OCI-LY3 (cell line): ENCODE results near the gene PYGB.

ENCODE experiments used
- EZH2phosphoT487 ChIP-seq: fragments of 200-600 bp; shearing (Covaris generic); IDR thresholded peaks from 2 replicates; pipeline ENCODE4 v1.6.1; 2018; ENCODE audit warnings: antibody characterized with exemption, mixed run types, low read depth
- TF ChIP-seq, protein P1 (sequence below): fragments of 200-600, 300-600 bp; sonication (generic); IDR thresholded peaks from 2 replicates; pipeline ENCODE4 v1.5.1; 2014; ENCODE audit warnings: antibody characterized with exemption, low read length, low read depth

DNA sequence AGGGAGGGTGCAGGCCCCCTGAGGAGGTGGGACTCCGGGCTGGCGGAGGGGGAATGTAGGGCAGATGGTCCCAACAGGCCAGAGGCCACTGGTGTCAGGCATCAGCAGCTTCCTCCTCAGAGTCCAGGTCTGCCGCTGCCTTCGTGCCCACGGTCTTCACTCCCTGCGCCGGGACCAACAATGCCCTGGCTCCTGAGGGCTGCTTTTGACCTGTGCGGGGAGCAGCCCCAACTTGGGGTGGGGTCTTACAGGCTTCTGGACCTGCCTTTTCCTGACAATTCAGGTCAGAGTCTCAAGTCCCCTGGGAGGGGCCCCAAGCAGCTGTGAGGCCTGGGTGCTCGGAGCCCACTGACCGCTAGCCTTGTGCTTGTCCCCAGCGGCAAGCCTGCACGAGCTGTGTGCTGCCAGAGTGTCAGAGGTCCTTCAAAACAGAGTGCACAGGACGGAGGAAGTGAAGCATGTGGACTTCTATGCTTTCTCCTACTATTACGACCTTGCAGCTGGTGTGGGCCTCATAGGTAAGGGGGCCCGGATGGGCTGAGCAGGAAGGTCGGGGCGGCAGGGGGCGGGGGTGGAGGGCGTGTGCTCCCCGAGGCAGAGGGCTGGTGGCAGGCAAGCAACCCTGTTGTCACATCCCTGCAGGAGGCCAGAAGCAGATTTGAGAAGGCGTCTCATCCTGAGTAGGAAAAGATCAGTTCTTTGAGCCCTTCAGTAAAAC lies 25.3 kb upstream of the PYGB start:
- TF ChIP-seq, protein P1, sequence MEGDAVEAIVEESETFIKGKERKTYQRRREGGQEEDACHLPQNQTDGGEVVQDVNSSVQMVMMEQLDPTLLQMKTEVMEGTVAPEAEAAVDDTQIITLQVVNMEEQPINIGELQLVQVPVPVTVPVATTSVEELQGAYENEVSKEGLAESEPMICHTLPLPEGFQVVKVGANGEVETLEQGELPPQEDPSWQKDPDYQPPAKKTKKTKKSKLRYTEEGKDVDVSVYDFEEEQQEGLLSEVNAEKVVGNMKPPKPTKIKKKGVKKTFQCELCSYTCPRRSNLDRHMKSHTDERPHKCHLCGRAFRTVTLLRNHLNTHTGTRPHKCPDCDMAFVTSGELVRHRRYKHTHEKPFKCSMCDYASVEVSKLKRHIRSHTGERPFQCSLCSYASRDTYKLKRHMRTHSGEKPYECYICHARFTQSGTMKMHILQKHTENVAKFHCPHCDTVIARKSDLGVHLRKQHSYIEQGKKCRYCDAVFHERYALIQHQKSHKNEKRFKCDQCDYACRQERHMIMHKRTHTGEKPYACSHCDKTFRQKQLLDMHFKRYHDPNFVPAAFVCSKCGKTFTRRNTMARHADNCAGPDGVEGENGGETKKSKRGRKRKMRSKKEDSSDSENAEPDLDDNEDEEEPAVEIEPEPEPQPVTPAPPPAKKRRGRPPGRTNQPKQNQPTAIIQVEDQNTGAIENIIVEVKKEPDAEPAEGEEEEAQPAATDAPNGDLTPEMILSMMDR, result no peak
- TF ChIP-seq EZH2phosphoT487, result no peak
